Adipocyte (in vitro differentiated cells): ENCODE results near the gene SLC2A4RG.

Source experiments
- DNase-seq: peaks from one replicate; pipeline ENCODE4 v3.0.0-alpha.2; 2015; ENCODE audit warnings: low read depth
- H3K27me3 ChIP-seq: replicated peaks from 2 replicates; pipeline ENCODE4 v1.7.0; 2013; ENCODE audit warnings: mild to moderate bottlenecking, low read length, moderate library complexity; ENCODE audit not compliant: control insufficient read depth, insufficient read depth
- H3K36me3 ChIP-seq: 2 replicates; pipeline ENCODE4 v1.7.0; 2013; ENCODE audit warnings: low read length, mild to moderate bottlenecking, moderate library complexity; ENCODE audit not compliant: control insufficient read depth, insufficient read depth, severe bottlenecking
- H3K4me1 ChIP-seq: 2 replicates; pipeline ENCODE4 v1.7.0; 2013; ENCODE audit warnings: mild to moderate bottlenecking, low read length, moderate library complexity; ENCODE audit not compliant: control insufficient read depth, insufficient read depth
- H3K4me3 ChIP-seq: 2 replicates; pipeline ENCODE4 v1.7.0; 2013; ENCODE audit warnings: mild to moderate bottlenecking, low read length, moderate library complexity
- H3K9ac ChIP-seq: 2 replicates; pipeline ENCODE4 v1.7.0; 2013; ENCODE audit warnings: mild to moderate bottlenecking, low read length, moderate library complexity
- H3K9me3 ChIP-seq: 2 replicates; pipeline ENCODE4 v1.7.0; 2013; ENCODE audit warnings: mild to moderate bottlenecking, low read length, moderate library complexity; ENCODE audit not compliant: control insufficient read depth

Gene SLC2A4RG

GRCh38 chr20:63778034-63778752 lies 38.6 kb downstream of the SLC2A4RG start:
- Histone ChIP-seq H3K4me3 (no peak overlapping the region), H3K36me3 (no peaks in the 10 kb centered on the region), H3K27me3 (peaks cover 4% of the 10 kb centered on the region), H3K4me1 (no peaks in the 10 kb centered on the region), H3K9me3 (no peaks in the 10 kb centered on the region), H3K9ac (no peak overlapping the region)
- no peak for DNase-seq

- no peak overlapping the region for H3K9ac ChIP-seq
- H3K9me3 ChIP-seq, result no peaks in the 10 kb centered on the region
- no peak for DNase-seq
- H3K4me1 ChIP-seq, result no peaks in the 10 kb centered on the region
- no peak overlapping the region for H3K4me3 ChIP-seq
- H3K36me3 ChIP-seq, result no peaks in the 10 kb centered on the region
- H3K27me3 ChIP-seq, result peaks cover 4% of the 10 kb centered on the region
These were observed 39.3 kb downstream of the SLC2A4RG start for GRCh38 chr20:63778857-63779256.

DNA sequence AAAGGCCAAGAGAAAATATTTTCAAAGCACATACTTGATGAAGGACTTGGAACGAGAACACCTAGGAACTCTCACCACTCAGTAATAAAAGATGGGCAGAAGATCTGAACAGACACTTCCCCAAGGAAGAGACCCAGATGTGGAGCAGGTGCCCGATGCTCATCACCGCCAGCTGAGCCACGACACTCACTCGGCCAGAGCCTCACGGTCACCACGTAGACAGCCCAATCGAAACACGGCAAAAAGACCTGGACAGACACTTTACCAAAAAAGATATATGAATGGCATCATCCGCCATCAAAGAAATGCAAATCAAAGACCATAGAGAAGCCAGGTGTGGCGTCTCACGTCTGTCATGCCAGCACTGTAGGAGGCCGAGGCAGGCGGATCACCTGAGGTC lies 41.6 kb downstream of the SLC2A4RG start:
- Histone ChIP-seq H3K9me3 (no peaks in the 10 kb centered on the region), H3K36me3 (no peaks in the 10 kb centered on the region), H3K4me1 (no peaks in the 10 kb centered on the region), H3K9ac (no peak overlapping the region), H3K27me3 (no peaks in the 10 kb centered on the region), H3K4me3 (no peak overlapping the region)
- DNase-seq, result no peak

- Histone ChIP-seq H3K9ac (no peak overlapping the region), H3K27me3 (no peaks in the 10 kb centered on the region), H3K36me3 (no peaks in the 10 kb centered on the region), H3K4me1 (no peaks in the 10 kb centered on the region), H3K4me3 (no peak overlapping the region), H3K9me3 (no peaks in the 10 kb centered on the region)
- DNase-seq, result no peak
These were observed 42.5 kb downstream of the SLC2A4RG start for GRCh38 chr20:63782051-63782471.

GRCh38 chr20:63782521-63782971 lies 43.0 kb downstream of the SLC2A4RG start:
- DNase-seq, result no peak
- H3K4me3 ChIP-seq, result no peak overlapping the region
- H3K4me1 ChIP-seq, result no peaks in the 10 kb centered on the region
- H3K9ac ChIP-seq, result no peak overlapping the region
- no peaks in the 10 kb centered on the region for H3K36me3 ChIP-seq
- H3K27me3 ChIP-seq, result no peaks in the 10 kb centered on the region
- H3K9me3 ChIP-seq, result no peaks in the 10 kb centered on the region

GRCh38 chr20:63783970-63784369 lies 44.4 kb downstream of the SLC2A4RG start:
- Histone ChIP-seq H3K36me3 (no peaks in the 10 kb centered on the region), H3K4me3 (no peak overlapping the region), H3K9me3 (no peaks in the 10 kb centered on the region), H3K27me3 (peaks cover 3% of the 10 kb centered on the region), H3K9ac (no peak overlapping the region), H3K4me1 (no peaks in the 10 kb centered on the region)
- no peak for DNase-seq

DNA sequence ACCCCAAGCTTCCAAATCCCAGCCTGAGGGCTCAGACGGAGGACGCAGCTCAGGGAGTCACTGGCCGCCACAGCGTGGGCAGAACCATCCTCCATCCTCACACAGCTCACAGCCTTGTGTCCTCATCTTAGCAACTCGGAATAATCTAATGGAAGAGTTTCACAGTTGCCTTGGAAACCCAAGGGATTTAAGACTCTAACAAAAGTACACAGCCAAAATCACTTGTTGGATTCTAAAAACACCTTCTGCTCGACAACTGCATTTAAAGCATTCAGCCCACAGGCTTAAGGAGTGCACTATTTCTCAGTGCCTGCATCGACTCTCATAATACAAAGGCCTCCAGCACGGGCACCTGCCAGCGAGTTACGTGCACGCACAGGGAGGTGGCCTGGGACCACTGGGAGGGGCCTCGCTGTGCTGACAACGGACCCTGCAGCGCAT lies 46.1 kb downstream of the SLC2A4RG start:
- Histone ChIP-seq H3K9ac (no peak overlapping the region), H3K36me3 (no peaks in the 10 kb centered on the region), H3K9me3 (no peaks in the 10 kb centered on the region), H3K4me3 (no peak overlapping the region), H3K4me1 (no peaks in the 10 kb centered on the region), H3K27me3 (peaks cover 5% of the 10 kb centered on the region)
- no peak for DNase-seq

GRCh38 chr20:63787302-63787701 lies 47.7 kb downstream of the SLC2A4RG start:
- no peaks in the 10 kb centered on the region for H3K4me1 ChIP-seq
- H3K9me3 ChIP-seq, result no peaks in the 10 kb centered on the region
- H3K4me3 ChIP-seq, result no peak overlapping the region
- DNase-seq, result no peak
- H3K27me3 ChIP-seq, result peaks cover 8% of the 10 kb centered on the region
- H3K9ac ChIP-seq, result no peak overlapping the region
- H3K36me3 ChIP-seq, result no peaks in the 10 kb centered on the region

- H3K4me1 ChIP-seq, result no peaks in the 10 kb centered on the region
- no peaks in the 10 kb centered on the region for H3K9me3 ChIP-seq
- H3K4me3 ChIP-seq, result no peak overlapping the region
- no peak for DNase-seq
- H3K36me3 ChIP-seq, result no peaks in the 10 kb centered on the region
- H3K9ac ChIP-seq, result no peak overlapping the region
- peaks cover 8% of the 10 kb centered on the region for H3K27me3 ChIP-seq
These were observed 48.2 kb downstream of the SLC2A4RG start for GRCh38 chr20:63787749-63788148.

DNA sequence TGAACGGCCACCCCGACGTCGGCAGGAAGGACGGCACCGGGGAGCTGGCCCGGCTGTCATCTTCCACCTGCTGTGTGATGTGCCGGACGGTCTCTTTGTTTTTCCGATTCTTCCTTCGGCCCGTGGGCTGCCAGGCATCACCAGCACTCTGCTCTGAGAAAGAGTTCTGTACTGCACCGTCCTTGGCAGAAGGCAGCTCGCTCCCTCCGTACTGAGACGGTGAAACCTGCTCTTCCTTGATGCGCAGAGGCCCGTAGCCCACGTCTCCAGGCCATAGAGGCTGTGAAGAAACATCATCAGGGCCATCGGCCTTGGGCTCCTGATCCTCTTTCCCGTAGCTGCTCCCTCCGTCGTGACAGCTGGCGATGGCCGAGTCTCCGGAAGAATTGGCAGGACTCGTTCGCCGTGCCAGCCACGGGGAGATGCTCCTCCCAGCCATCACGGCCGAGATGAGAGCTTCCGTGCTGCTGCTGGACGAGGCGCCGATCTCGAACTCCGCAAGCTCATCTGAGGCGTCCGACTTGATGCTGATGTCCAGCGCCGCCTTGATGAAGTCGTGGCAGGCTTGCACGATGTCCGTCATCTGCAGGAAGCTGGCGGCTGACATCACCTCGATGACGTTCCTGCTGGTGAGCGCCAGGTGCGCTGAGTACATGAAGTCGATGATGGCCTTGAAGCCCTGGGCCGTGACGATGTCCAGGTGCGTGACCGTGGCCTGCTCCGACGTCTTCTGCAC lies 50.4 kb downstream of the SLC2A4RG start:
- no peak overlapping the region for H3K9ac ChIP-seq
- H3K4me3 ChIP-seq, result no peak overlapping the region
- no peak for DNase-seq
- no peaks in the 10 kb centered on the region for H3K36me3 ChIP-seq
- no peaks in the 10 kb centered on the region for H3K4me1 ChIP-seq
- H3K27me3 ChIP-seq, result peaks cover 9% of the 10 kb centered on the region
- no peaks in the 10 kb centered on the region for H3K9me3 ChIP-seq

DNA sequence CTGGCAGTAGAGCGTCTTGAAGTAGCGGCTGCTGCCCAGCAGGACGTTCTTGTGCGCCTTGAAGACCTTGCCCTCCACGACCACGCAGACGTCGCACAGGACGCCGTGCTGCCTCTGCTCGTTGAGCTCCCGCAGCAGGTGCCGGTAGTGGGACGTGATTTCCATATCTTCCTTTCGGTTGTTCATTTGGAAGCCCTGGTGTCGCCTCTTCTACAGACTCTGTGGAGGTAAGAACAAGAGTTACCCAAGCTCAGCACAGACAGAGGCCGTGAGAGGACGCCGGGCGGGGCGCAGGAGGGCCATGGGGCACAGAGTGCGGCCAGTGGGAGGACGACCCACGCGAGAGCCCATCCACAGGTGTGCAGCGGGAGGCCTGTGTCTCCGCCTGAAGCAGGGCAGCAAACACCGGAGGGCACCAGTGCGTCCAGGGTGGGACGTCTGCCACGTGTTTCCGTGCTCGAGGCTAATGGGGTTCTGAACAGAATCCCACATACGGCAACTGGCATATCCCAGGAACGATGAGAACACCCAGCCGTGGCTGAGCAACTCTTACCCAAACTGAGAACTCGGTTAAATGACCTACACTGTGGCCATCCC lies 51.1 kb downstream of the SLC2A4RG start:
- no peak overlapping the region for H3K9ac ChIP-seq
- no peaks in the 10 kb centered on the region for H3K9me3 ChIP-seq
- peaks cover 15% of the 10 kb centered on the region for H3K27me3 ChIP-seq
- no peaks in the 10 kb centered on the region for H3K36me3 ChIP-seq
- no peaks in the 10 kb centered on the region for H3K4me1 ChIP-seq
- DNase-seq, result no peak
- no peak overlapping the region for H3K4me3 ChIP-seq
